T-helper 1 cell treated with Interleukin-12 subunit alpha and Interleukin-12 subunit beta and Interleukin-4 antibody, amounts not matched to agents 30 μg/mL and 1 μg/mL, for 36 hours (primary cell): Measurements from ENCODE around the gene LRP1.

Experiments used
- H3K27ac Mint-ChIP-seq: one replicate; pipeline ENCODE4 v1.8.0; 2021; ENCODE audit warnings: mild to moderate bottlenecking, mixed read lengths
- H3K27me3 Mint-ChIP-seq: one replicate; pipeline ENCODE4 v1.8.0; 2021; ENCODE audit warnings: low read depth, mixed read lengths
- H3K36me3 Mint-ChIP-seq: one replicate; pipeline ENCODE4 v1.8.0; 2021; ENCODE audit warnings: low read depth, mixed read lengths
- H3K4me1 Mint-ChIP-seq: one replicate; pipeline ENCODE4 v1.8.0; 2021; ENCODE audit warnings: low read depth, mixed read lengths
- H3K4me3 Mint-ChIP-seq: one replicate; pipeline ENCODE4 v1.8.0; 2021; ENCODE audit warnings: mild to moderate bottlenecking, moderate library complexity, mixed read lengths
- H3K9me3 Mint-ChIP-seq: one replicate; pipeline ENCODE4 v1.8.0; 2021; ENCODE audit warnings: mixed read lengths

Gene LRP1

GRCh38 chr12:57248934-57249742 lies 120.9 kb downstream of the LRP1 start:
- peaks cover 8% of the 10 kb centered on the region for H3K36me3 Mint-ChIP-seq
- H3K4me3 Mint-ChIP-seq: peak overlapping the region; percentile 36
- no peaks in the 10 kb centered on the region for H3K9me3 Mint-ChIP-seq
- H3K4me1 Mint-ChIP-seq: peaks cover 10% of the 10 kb centered on the region
- H3K27ac Mint-ChIP-seq: no peak overlapping the region
- H3K27me3 Mint-ChIP-seq: peaks cover 4% of the 10 kb centered on the region

DNA sequence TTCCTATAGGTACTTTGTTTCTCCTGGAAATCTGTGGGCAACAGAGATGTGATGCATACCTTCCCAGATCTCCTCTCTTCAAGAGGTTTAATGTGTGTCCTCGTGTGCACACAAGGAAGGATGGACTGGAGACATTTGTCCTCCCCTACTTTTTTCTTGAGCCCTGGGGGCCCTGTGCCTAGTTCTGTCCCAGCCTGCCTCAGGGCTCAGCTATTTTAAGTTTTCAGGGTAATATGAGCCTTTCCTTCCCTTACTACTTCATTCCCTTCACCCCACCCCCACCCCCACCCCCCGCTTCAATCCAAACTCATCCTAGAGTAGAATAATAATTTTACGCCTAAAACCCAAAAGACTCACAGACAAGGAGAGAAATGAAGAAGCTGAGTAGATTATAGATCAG lies 122.3 kb downstream of the LRP1 start:
- H3K4me1 Mint-ChIP-seq: peaks cover 9% of the 10 kb centered on the region
- no peaks in the 10 kb centered on the region for H3K9me3 Mint-ChIP-seq

GRCh38 chr12:57250956-57251355 lies 122.7 kb downstream of the LRP1 start, which contains the start of gene STAC3:
STAC3 (minus strand) TSS chr12:57251187; CDS start chr12:57249636, 1,551 bp downstream.
- Mint-ChIP-seq H3K27me3 (no peaks in the 10 kb centered on the region), H3K4me3 (no peak within 1 kb of the TSS), H3K27ac (no peak within 1 kb of the TSS), H3K9me3 (no peaks in the 10 kb centered on the region), H3K4me1 (peaks cover 9% of the 10 kb centered on the region), H3K36me3 (peaks cover 15% of the 10 kb centered on the region)

More for the DNA sequence above, 122.3 kb downstream of the LRP1 start:
- H3K27ac Mint-ChIP-seq: no peak overlapping the region
- H3K36me3 Mint-ChIP-seq: peaks cover 12% of the 10 kb centered on the region
- H3K27me3 Mint-ChIP-seq: no peaks in the 10 kb centered on the region
- H3K4me3 Mint-ChIP-seq: no peak overlapping the region

DNA sequence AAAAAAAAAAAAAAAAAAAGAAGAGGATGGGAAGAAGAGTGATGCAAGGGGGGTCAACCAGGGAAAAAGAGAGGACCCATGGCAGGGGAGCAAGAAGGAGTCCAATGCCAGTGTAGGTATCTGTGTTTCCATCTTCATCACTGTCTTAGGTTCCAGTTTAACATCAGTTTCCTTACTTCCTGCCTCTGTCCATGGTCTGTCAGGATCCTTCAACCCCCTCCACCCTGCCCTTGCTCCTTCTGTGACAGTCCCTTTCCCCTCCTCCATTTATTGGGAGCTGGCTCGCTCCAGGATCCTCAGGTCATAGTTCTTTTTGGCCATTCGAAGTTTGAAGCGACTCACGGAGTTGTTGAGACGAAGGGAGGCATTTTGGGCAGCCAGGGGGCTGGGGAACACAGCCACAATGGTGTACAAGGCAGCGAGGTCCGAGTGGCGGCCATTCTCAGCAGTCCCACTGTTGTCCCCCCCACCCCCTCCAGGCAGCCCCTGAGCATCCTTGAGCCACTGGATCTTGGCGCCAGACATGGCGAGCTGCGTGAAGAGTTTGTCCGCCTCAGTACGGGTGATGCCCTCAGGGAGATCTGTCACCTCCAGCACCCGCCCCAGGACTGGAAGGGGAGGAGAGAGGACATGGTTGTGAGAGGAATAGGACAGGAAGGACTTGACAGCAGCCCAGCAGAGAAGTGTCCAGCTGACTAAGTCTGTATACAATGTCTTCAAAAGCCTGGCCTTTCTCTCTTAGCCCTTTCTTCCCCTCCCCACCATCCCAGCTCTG lies 126.4 kb downstream of the LRP1 start:
- H3K27me3 Mint-ChIP-seq: no peaks in the 10 kb centered on the region
- H3K27ac Mint-ChIP-seq: no peak overlapping the region
- no peak overlapping the region for H3K4me3 Mint-ChIP-seq
- no peaks in the 10 kb centered on the region for H3K4me1 Mint-ChIP-seq
- peaks cover 23% of the 10 kb centered on the region for H3K36me3 Mint-ChIP-seq
- H3K9me3 Mint-ChIP-seq: no peaks in the 10 kb centered on the region

- Mint-ChIP-seq H3K9me3 (no peaks in the 10 kb centered on the region), H3K36me3 (peaks cover 30% of the 10 kb centered on the region), H3K27me3 (no peaks in the 10 kb centered on the region), H3K4me3 (no peak overlapping the region), H3K4me1 (no peaks in the 10 kb centered on the region), H3K27ac (no peak overlapping the region)
Measured at GRCh38 chr12:57255916-57256315, 127.6 kb downstream of the LRP1 start.

DNA sequence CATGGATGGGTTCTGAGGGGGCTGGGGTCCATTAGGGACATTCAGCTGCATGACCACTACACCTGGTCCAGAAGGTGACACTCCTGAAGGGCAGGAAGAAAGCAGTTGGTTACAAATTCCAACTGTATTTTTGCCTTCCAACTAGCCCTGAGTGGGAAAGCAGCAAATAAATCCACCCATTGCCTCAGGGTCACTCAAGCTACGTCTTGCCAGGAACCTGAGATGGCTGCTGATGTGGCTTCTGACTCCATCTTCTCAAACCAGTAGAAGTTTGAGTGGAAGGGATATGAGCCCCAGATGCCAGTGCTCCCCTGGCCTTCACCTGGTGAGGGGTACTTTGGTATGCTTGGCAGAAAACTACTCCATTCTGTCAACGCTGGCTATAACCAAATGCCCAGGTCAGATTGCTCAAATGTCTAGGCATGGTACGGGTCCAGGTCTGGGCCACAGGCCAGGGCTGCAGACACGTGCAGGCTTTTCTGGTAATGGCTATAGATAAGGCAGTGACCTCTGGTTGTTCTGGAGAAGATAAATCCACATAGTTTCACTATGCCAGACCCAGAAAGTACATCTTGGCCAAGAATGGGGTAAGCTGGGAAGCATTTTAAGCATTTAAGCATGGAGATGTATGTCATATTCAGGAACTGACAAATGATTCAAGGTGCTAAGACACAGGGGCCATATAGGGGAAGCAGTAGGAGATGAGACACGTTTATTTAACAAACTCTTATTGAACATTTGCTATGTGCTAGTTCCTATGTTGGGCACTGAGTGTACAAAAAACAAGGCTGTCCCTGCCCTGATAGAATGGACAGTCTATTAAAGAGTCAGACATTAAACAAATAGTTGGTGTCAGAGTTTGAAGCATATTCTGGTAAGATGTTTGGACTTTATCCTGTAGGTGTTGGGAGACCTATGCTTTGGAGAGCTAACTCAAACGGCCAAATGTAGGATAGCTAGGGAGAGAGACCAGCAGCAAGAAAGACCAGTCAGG lies 131.0 kb downstream of the LRP1 start:
- peaks cover 4% of the 10 kb centered on the region for H3K4me1 Mint-ChIP-seq
- no peak overlapping the region for H3K4me3 Mint-ChIP-seq
- peaks cover 33% of the 10 kb centered on the region for H3K36me3 Mint-ChIP-seq
- H3K27ac Mint-ChIP-seq: no peak overlapping the region
- H3K9me3 Mint-ChIP-seq: no peaks in the 10 kb centered on the region
- H3K27me3 Mint-ChIP-seq: no peaks in the 10 kb centered on the region

- peaks cover 32% of the 10 kb centered on the region for H3K36me3 Mint-ChIP-seq
- H3K27ac Mint-ChIP-seq: no peak overlapping the region
- no peak overlapping the region for H3K4me3 Mint-ChIP-seq
- peaks cover 4% of the 10 kb centered on the region for H3K4me1 Mint-ChIP-seq
- H3K27me3 Mint-ChIP-seq: no peaks in the 10 kb centered on the region
- no peaks in the 10 kb centered on the region for H3K9me3 Mint-ChIP-seq
Measured at GRCh38 chr12:57260366-57260765, 132.1 kb downstream of the LRP1 start.

DNA sequence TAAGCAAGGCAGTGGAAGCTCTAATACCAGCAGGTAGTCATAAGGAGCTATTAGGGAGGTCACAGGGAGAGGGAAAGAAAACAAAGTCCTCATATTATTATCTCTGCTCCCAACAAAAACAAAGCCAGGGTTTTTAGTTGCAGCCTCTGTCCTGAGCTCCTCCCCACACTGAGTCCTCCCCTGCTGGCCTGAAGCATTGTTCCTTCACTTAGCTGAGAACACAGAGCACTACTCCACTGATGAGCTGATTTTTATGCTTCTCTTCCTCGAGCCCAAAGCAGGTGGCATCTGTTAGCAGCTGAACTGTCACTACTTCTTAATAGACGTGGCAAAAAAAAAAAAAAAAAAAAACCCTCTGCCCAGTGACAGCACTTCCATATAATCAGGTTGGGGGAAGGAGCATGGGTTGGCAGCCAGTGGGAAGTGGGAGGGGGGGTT lies 133.2 kb downstream of the LRP1 start:
- Mint-ChIP-seq H3K4me1 (peaks cover 4% of the 10 kb centered on the region), H3K4me3 (no peak overlapping the region)

GRCh38 chr12:57262126-57262822 lies 134.0 kb downstream of the LRP1 start:
- Mint-ChIP-seq H3K4me3 (no peak overlapping the region), H3K27me3 (no peaks in the 10 kb centered on the region), H3K36me3 (peaks cover 25% of the 10 kb centered on the region), H3K4me1 (peaks cover 4% of the 10 kb centered on the region), H3K9me3 (no peaks in the 10 kb centered on the region), H3K27ac (no peak overlapping the region)

More for the DNA sequence above, 133.2 kb downstream of the LRP1 start:
- Mint-ChIP-seq H3K36me3 (peaks cover 24% of the 10 kb centered on the region), H3K27ac (no peak overlapping the region), H3K9me3 (no peaks in the 10 kb centered on the region), H3K27me3 (no peaks in the 10 kb centered on the region)
